K562 (cell line): Measurements from ENCODE around the gene CREB5. TPM values are rescaled to one million over a fixed set of nuclear protein-coding genes. Genes with fewer than 3 reads are reported as not detected.

ENCODE experiments used
- FOSL1 ChIP-seq: fragments of 200-800 bp; sonication (Bioruptor generic); conservative IDR thresholded peaks from 2 replicates; pipeline ENCODE4 v1.6.1; 2016; ENCODE audit warnings: missing genetic modification characterization, missing compliant biosample characterization
- MCM5 ChIP-seq: fragments of 450-650 bp; IDR thresholded peaks from 2 replicates; pipeline ENCODE4 v1.6.1; 2016; ENCODE audit warnings: low read depth
- MYBL2 ChIP-seq, 2 experiments: fragments of 450-650 bp in 1 of 2; sonication (generic) in 1 of 2; formaldehyde crosslinking in 1 of 2; IDR thresholded peaks; 2 replicates each; pipeline versions ENCODE4 v1.6.1 to v1.8.1; 2017 to 2022; ENCODE audit warnings: borderline replicate concordance in 1 of 2, inconsistent platforms in 1 of 2, low read depth in 1 of 2, mild to moderate bottlenecking in 1 of 2, missing genetic modification reagents in 1 of 2, moderate library complexity in 1 of 2
- PHF8 ChIP-seq: fragments of 200-600 bp; sonication (generic); IDR thresholded peaks from 2 replicates; pipeline ENCODE4 v1.6.1; 2012; ENCODE audit warnings: mixed run types, mild to moderate bottlenecking, inconsistent platforms, low read length, moderate library complexity, borderline replicate concordance
- POLR2B ChIP-seq: fragments of 450-650 bp; IDR thresholded peaks from 2 replicates; pipeline ENCODE4 v1.6.1; 2018; ENCODE audit warnings: low read depth; ENCODE audit not compliant: partially characterized antibody
- ZNF23 ChIP-seq: fragments of 250-450 bp; sonication (Bioruptor Pico); IDR thresholded peaks from 2 replicates; pipeline ENCODE4 v1.4.0; 2020; ENCODE audit warnings: mild to moderate bottlenecking
- polyA plus RNA-seq, 8 experiments: library from polyadenylated mRNA; depleted of rRNA in 4 of 8; stranded (reverse) in 5 of 8; unstranded in 3 of 8; fragments of >200 nt; fragmentation: Nextera tagmentation in 2 of 8; fragmentation: Illumina TruSeq in 1 of 8; extraction: Ambion mirVana in 2 of 8; extraction: Trizol in 1 of 8; gene quantifications; 2 replicates each; pipeline versions ENCODE4 v1.2.1 to v1.2.3, GENCODE V29; 2011 to 2014; ENCODE audit warnings: inconsistent platforms in 1 of 8, missing spikeins in 1 of 8
- total RNA-seq, 7 experiments: library from RNA; depleted of rRNA in 6 of 7; stranded (reverse); fragments of >200 nt in 6 of 7; fragmentation: Illumina TruSeq in 2 of 7; extraction: Trizol in 2 of 7; gene quantifications; 2 replicates each; pipeline versions ENCODE4 v1.2.1 to v1.2.3, GENCODE V29; 2011 to 2021; ENCODE audit warnings: low replicate concordance in 1 of 7
- TF ChIP-seq, protein P1 (sequence below): fragments of 450-650 bp; IDR thresholded peaks from 2 replicates; pipeline ENCODE4 v1.6.1; 2014; ENCODE audit warnings: low read depth, mild to moderate bottlenecking, moderate library complexity, borderline replicate concordance
- TF ChIP-seq, protein P2 (sequence below): sonication (generic); formaldehyde crosslinking; IDR thresholded peaks from 2 replicates; pipeline ENCODE4 v1.8.0; 2023; ENCODE audit warnings: mild to moderate bottlenecking, missing genetic modification reagents

CREB5 gene
- total and polyA plus RNA-seq, 9 of the 15 experiments (the other 6 are each of a cell fraction or from before 2014, with no cell fraction given) = 0.33 to 6.4 (median 1.8) TPM

DNA sequence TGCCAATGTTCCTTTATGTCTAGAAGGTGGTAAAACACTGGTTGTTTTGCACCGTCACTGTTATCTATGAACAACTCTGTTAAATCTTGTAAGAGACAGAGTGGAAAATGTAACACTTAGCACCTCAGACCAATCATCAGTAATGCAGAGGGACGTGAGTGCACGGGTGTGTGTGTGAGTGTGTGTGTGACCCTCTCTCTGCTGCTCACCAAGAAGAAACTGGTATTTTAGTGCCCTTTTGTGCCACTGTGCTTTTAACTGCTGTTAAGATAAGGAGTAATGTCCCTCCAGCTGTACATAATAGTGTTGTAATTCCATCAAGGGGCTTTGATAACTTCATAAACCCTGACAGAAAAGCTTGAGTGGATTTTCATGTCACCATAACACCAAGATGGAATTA lies 130.1 kb downstream of the CREB5 start (continued):
- no peak for TF ChIP-seq MYBL2 (IDR thresholded peaks at IDR 0.05; ENCODE audit: low read depth)
- TF ChIP-seq MYBL2 (CRISPR knock-in tag; IDR thresholded peaks at IDR 0.05; ENCODE audit: borderline replicate concordance) = no peak
- TF ChIP-seq ZNF23 = no peak
- TF ChIP-seq, protein P1, sequence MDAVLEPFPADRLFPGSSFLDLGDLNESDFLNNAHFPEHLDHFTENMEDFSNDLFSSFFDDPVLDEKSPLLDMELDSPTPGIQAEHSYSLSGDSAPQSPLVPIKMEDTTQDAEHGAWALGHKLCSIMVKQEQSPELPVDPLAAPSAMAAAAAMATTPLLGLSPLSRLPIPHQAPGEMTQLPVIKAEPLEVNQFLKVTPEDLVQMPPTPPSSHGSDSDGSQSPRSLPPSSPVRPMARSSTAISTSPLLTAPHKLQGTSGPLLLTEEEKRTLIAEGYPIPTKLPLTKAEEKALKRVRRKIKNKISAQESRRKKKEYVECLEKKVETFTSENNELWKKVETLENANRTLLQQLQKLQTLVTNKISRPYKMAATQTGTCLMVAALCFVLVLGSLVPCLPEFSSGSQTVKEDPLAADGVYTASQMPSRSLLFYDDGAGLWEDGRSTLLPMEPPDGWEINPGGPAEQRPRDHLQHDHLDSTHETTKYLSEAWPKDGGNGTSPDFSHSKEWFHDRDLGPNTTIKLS = no peak
- no peak for TF ChIP-seq FOSL1 (tag)
- no peak for TF ChIP-seq PHF8
- no peak for TF ChIP-seq POLR2B
- TF ChIP-seq, protein P2, sequence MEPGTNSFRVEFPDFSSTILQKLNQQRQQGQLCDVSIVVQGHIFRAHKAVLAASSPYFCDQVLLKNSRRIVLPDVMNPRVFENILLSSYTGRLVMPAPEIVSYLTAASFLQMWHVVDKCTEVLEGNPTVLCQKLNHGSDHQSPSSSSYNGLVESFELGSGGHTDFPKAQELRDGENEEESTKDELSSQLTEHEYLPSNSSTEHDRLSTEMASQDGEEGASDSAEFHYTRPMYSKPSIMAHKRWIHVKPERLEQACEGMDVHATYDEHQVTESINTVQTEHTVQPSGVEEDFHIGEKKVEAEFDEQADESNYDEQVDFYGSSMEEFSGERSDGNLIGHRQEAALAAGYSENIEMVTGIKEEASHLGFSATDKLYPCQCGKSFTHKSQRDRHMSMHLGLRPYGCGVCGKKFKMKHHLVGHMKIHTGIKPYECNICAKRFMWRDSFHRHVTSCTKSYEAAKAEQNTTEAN (CRISPR knock-in tag) = no peak
- TF ChIP-seq MCM5 = no peak
